Endothelial cell of umbilical vein (primary cell): ENCODE results near the gene EPHX1. TPM values are rescaled to one million over a fixed set of nuclear protein-coding genes. Genes with fewer than 3 reads are reported as not detected.

Experiments
- BruUV-seq: library from RNA; stranded (reverse); fragments of 400-500 nt; replicated peaks from 2 replicates; lab custom pipeline; 2021; lab: Mats Ljungman, UMichigan
- CTCF ChIA-PET: fragments of 300-600, 350-600 bp; sonication (Branson Sonifier 250); formaldehyde crosslinking; loops from one replicate; lab custom pipeline; 2021; ENCODE audit warnings: antibody characterized with exemption, inconsistent platforms; lab: Charles Lee
- POLR2A ChIA-PET: fragments of 300-600, 350-600 bp; sonication (Branson Sonifier 250); formaldehyde crosslinking; loops from one replicate; lab custom pipeline; 2021; ENCODE audit warnings: antibody characterized with exemption, inconsistent platforms; lab: Charles Lee
- DNase-seq: peaks from one replicate; pipeline ENCODE4 v3.0.0-alpha.2; 2011; ENCODE audit warnings: low read depth, low spot score
- FAIRE-seq: peaks from 2 replicates; lab custom pipeline; 2011; peaks lifted over from hg19 to GRCh38; lab: Jason Lieb, UNC
- H2AFZ ChIP-seq: 2 replicates; pipeline ENCODE4 v1.6.0; 2012; ENCODE audit warnings: low read depth, low read length, control low read depth, inconsistent platforms
- H3K27ac ChIP-seq: 2 replicates; pipeline ENCODE4 v1.5.1; 2011; ENCODE audit warnings: low read depth, mild to moderate bottlenecking, control low read depth, low read length, moderate library complexity; ENCODE audit not compliant: insufficient read depth
- H3K27me3 ChIP-seq, 2 experiments: 2 replicates each; pipeline versions ENCODE4 v1.6.0 to v1.6.1; 2011; ENCODE audit warnings: low read length in 2 of 2, mixed read lengths in 1 of 2; ENCODE audit not compliant: control insufficient read depth in 2 of 2, insufficient read depth in 2 of 2
- H3K36me3 ChIP-seq, 2 experiments: 2 replicates in 1 of 2; 3 replicates in 1 of 2; pipeline ENCODE4 v1.5.1; 2011; ENCODE audit warnings: low read length in 2 of 2, mild to moderate bottlenecking in 1 of 2, moderate library complexity in 1 of 2; ENCODE audit not compliant: control insufficient read depth in 2 of 2, insufficient read depth in 2 of 2; ENCODE audit errors: extremely low read depth in 1 of 2
- H3K4me1 ChIP-seq: 3 replicates; pipeline ENCODE4 v1.5.1; 2011; ENCODE audit warnings: mild to moderate bottlenecking, low read length; ENCODE audit not compliant: control insufficient read depth, insufficient read depth; ENCODE audit errors: extremely low read depth
- H3K4me2 ChIP-seq: 2 replicates; pipeline ENCODE4 v1.6.1; 2011; ENCODE audit warnings: low read length, control low read depth, mixed read lengths; ENCODE audit not compliant: insufficient read depth
- H3K4me3 ChIP-seq, 3 experiments: fragments of 200-600 bp in 1 of 3; sonication (generic), shearing (Covaris generic) in 1 of 3; replicated peaks in 1 of 3; 2 replicates each; pipeline ENCODE4 v1.5.1; 2011 to 2016; ENCODE audit warnings: control low read depth in 3 of 3, low read length in 3 of 3, mild to moderate bottlenecking in 2 of 3, inconsistent platforms in 1 of 3, low read depth in 1 of 3, moderate library complexity in 1 of 3; ENCODE audit not compliant: insufficient read depth in 1 of 3
- H3K79me2 ChIP-seq: 2 replicates; pipeline ENCODE4 v1.6.0; 2012; ENCODE audit warnings: low read length, inconsistent platforms; ENCODE audit not compliant: control insufficient read depth, insufficient read depth
- H3K9ac ChIP-seq: replicated peaks from 2 replicates; pipeline ENCODE3; 2011; ENCODE audit warnings: low read length, control low read depth; ENCODE audit not compliant: insufficient read depth; ENCODE audit errors: extremely low read depth
- H3K9me1 ChIP-seq: replicated peaks from 3 replicates; pipeline ENCODE4 v1.6.0; 2011; ENCODE audit warnings: mild to moderate bottlenecking, low read length; ENCODE audit not compliant: control insufficient read depth, insufficient read depth; ENCODE audit errors: extremely low read depth
- H3K9me3 ChIP-seq: replicated peaks from 2 replicates; pipeline ENCODE4 v1.5.1; 2012; ENCODE audit warnings: low read length, inconsistent platforms; ENCODE audit not compliant: control insufficient read depth, insufficient read depth
- H4K20me1 ChIP-seq: replicated peaks from 2 replicates; pipeline ENCODE3; 2011; ENCODE audit warnings: mild to moderate bottlenecking, low read length; ENCODE audit not compliant: control insufficient read depth, insufficient read depth; ENCODE audit errors: extremely low read depth
- CTCF ChIP-seq, 2 donors: IDR thresholded peaks; 1 replicate in 1 of 2; 2 replicates in 1 of 2; pipeline ENCODE4 v1.5.1; 2011; ENCODE audit warnings: low read length in 2 of 2, mild to moderate bottlenecking in 2 of 2, moderate library complexity in 2 of 2, control low read depth in 1 of 2, inconsistent platforms in 1 of 2, low read depth in 1 of 2; ENCODE audit not compliant: insufficient read depth in 1 of 2; ENCODE audit errors: extremely low read depth in 1 of 2
- EZH2 ChIP-seq: IDR thresholded peaks from 2 replicates; pipeline ENCODE4 v1.6.1; 2012; ENCODE audit warnings: borderline replicate concordance, low read depth, mild to moderate bottlenecking, moderate library complexity, low read length, inconsistent platforms; ENCODE audit not compliant: severe bottlenecking
- FOS ChIP-seq: IDR thresholded peaks from 2 replicates; pipeline ENCODE4 v1.6.1; 2011; ENCODE audit warnings: mild to moderate bottlenecking, low read length, moderate library complexity, borderline replicate concordance; ENCODE audit not compliant: insufficient read depth
- GATA2 ChIP-seq: IDR thresholded peaks from 2 replicates; pipeline ENCODE4 v1.7.0; 2011; ENCODE audit warnings: low read depth, mild to moderate bottlenecking, moderate library complexity, mixed read lengths, low read length; ENCODE audit not compliant: insufficient read length, insufficient read depth
- JUN ChIP-seq: IDR thresholded peaks from 2 replicates; pipeline ENCODE4 v1.6.1; 2011; ENCODE audit warnings: borderline replicate concordance, low read depth; ENCODE audit not compliant: insufficient read length, insufficient read depth
- MYC ChIP-seq: IDR thresholded peaks from one replicate; pipeline ENCODE4 v1.6.1; 2011; ENCODE audit warnings: mild to moderate bottlenecking, low read depth, low read length
- POLR2AphosphoS5 ChIP-seq: IDR thresholded peaks from 2 replicates; pipeline ENCODE4 v1.6.1; 2012; ENCODE audit warnings: low read depth, mild to moderate bottlenecking, control low read depth, low read length, moderate library complexity; ENCODE audit not compliant: insufficient read depth
- dilution Hi-C: fragments of 300-500 bp; cut with MboI; formaldehyde crosslinking; loops from one replicate; pipeline ENCODE4 v1.15.0; 2019; ENCODE audit warnings: low sequenced_read_pairs; ENCODE audit not compliant: extremely low pct_ligation_motif_present
- intact Hi-C: fragments of 100-400 bp; cut with micrococcal nuclease; formaldehyde crosslinking; loops from one replicate; pipeline ENCODE4 v1.10.0; 2022
- polyA plus RNA-seq, 4 experiments: library from polyadenylated mRNA; depleted of rRNA in 3 of 4; stranded (reverse) in 3 of 4; unstranded in 1 of 4; fragments of >200 nt; gene quantifications; 2 replicates each; pipeline versions ENCODE4 v1.2.1 to v1.2.3, GENCODE V29; 2011 to 2012; ENCODE audit warnings: missing spikeins in 1 of 4
- total RNA-seq: library from RNA; stranded (reverse); gene quantifications from 2 replicates; pipeline ENCODE4 v1.2.3, GENCODE V29; 2021

EPHX1 gene
- total and polyA plus RNA-seq, 2 donors (not counting 3 experiments of a cell fraction or from before 2014, with no cell fraction given) = 23.7 to 25.2 TPM

- DNase-seq = no peak
- Histone ChIP-seq H4K20me1 (no peaks in the 10 kb centered on the region), H3K36me3 (peaks cover 0 to 9% of the 10 kb centered on the region in 2 experiments), H3K27ac (no peak overlapping the region), H3K4me3 (no peak overlapping the region), H3K9me3 (no peaks in the 10 kb centered on the region), H3K4me1 (no peaks in the 10 kb centered on the region), H3K4me2 (no peak overlapping the region), H3K79me2 (no peaks in the 10 kb centered on the region), H2AFZ (no peak overlapping the region), H3K27me3 (no peaks in the 10 kb centered on the region), H3K9me1 (no peaks in the 10 kb centered on the region), H3K9ac (no peak overlapping the region)
- dilution Hi-C loops = no loop called here
- intact Hi-C loops = no loop called here
- no TSS peak for BruUV-seq
- CTCF ChIA-PET = interaction anchor here (0.7 kb wide), 1 partner anchor 364 kb away, joined by 3 read pairs; no protein-coding TSS in a partner anchor
- POLR2A ChIA-PET = no interaction called here
- FAIRE-seq = no peak
- TF ChIP-seq FOS (no peak), POLR2AphosphoS5 (no peak), CTCF (IDR thresholded peaks at IDR 0.05; ENCODE audit: extremely low read depth in 1 of 2, insufficient read depth in 1 of 2, low read depth in 1 of 2, low read length in 2 of 2) (no peak), EZH2 (no peak), GATA2 (no peak), JUN (no peak), MYC (no peak)
These were observed 32.1 kb downstream of the EPHX1 start for GRCh38 chr1:225842074-225842473.
